CD4-positive, alpha-beta T cell treated with Interleukin-17A for 1 hour (primary cell): ENCODE data around the gene CWC27.

ENCODE experiments used
- DNase-seq: peaks from one replicate; pipeline ENCODE4 v3.0.0-alpha.2; 2020

Gene CWC27

GRCh38 chr5:65047225-65047624 is 278.5 kb downstream of the CWC27 start:
- no peak for DNase-seq

DNA sequence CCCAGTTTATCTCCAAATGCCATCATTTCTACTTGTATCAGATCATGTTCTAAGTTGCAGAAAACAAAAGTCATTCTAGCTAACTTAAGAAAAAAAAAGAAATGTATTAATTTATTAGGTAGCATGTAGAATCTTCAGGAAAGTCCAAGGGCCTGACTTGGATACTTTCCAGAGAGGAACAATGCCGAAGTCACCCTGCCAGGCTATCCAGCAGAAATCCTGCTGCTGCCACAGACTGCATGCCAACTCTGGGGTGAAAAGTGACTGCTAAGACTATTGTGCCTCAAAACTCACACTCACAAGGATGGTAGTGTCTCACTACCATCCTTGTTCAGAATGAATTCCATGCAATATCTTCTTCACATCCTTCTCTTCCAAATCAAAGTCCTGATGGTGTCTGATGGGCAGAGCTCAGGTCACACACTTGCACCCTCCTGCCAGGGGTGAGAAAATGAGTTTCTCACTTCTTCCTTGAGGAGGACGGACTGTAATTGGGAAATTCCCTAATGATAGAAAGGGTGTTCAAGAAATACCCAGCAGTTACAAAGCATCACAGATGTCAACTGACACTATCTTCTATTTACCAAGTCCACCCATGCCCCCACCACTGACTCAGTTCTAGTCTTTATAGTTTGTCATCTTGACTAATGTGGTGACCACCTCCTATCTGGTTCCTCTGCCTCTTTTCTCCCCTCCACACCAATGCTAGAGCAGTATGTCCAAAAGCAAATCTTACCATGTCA is 279.4 kb downstream of the CWC27 start:
- DNase-seq: no peak

DNA sequence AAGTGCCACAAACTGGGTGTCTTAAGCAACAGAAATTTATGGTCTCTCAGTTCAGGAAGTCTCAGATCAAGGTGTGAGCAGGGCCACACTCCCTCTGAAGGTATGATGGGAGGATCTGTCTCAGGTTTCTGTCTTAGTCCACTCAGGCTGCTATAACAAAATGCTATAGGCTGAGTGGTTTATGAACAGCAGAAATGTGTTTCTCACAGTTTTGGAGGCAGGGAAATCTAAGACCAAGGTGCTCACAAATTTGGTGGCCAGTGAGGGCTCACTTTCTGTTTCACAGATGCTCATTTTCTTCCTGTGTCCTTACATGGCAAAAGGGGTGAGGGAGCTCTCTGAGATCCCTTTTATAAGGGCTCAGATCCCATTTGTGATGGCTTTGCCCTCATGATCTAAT is 281.4 kb downstream of the CWC27 start:
- DNase-seq: no peak

DNA sequence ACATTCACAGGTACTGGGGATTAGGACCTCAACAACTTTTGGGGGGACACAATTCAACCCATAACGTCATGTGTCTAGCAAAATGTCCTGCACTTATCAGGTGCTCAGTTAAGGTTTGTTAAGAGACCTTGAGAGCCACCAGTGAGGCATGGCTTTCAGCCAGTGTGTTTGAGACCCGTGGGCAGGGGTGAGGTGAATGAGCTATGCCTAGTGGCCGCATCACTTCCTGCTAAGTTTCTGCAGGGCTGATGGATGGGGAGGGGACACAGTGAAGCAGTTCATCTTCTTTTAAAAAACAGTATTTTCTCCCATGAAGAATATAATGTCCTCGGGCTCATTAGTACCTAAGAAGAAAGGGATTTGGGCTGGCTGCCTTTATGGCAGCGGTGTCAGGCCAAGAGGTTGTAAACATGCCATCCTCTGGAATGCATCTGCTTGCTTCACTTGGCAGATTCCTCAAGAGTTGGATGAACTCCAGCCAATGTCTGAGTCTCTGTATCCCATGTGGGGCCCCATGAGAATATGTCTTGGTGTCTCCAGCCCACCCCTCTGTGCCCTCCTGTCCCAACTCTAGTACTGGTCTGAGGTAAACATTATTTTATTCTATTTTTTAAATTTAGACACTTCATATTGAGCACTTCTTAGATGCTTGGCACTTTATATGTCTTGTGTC is 282.2 kb downstream of the CWC27 start:
- no peak for DNase-seq

DNA sequence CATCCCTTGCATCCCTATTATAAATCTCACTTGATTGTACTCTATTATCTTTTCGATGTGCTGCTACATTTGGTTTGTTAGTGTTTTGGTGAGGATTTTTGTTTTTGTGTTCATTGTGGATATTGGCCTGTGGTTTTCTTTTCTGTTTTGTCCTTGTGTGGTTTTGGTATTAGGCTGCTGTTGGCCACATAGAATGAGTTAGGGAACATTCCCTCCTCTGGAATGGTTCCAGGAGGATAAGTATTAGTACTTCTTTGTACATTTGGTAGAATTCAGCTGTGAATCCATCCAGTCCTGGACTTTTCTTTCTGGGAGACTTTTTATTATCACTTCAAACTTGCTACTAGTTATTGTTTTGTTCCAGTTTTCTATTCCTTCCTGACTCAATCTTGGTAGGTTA is 287.2 kb downstream of the CWC27 start:
- no peak for DNase-seq

DNA sequence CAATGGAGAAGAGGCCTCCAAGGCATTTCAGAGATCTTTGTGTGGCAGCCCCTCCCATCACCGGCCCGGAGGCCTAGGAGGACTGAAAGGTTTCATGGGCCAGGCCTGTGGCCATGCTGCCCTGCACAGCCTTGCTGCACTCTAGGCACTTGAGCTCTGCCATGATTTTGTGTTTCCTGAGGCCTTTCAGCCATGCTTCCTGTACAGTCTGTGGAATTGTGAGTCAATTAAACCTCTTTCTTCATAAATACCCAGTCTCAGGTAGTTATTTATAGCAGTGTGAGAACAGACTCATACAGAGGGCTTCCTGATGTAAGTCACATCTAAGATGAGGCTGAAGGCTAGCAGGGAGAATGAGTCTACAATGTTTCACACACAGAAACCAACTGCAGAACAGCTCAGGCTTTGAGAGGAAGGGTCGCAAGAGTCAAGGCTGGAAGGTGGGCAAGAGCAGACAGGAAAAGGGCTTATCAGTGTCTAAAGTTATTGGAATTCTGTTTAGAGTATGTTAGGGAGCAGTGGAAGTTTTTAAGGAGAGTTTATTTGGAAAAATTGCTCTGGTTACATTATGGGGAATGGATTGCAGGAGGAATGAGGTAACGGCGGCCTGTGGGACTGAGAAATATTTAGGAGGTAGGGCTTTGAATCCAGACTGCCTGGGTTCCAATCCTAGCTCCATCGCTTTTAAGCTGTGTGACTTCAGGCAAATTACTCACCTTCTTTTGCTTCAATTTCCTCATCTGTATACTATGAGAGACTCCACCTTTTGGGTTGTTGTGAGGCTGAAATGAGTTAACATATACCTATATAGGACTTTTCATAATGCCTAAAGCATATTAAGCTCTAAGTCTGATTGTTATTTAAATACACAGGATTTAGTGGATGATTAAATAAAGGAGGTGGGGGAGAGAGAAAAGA is 291.2 kb downstream of the CWC27 start:
- DNase-seq: no peak

- no peak for DNase-seq
Measured at GRCh38 chr5:65061250-65061973, 292.7 kb downstream of the CWC27 start.

DNA sequence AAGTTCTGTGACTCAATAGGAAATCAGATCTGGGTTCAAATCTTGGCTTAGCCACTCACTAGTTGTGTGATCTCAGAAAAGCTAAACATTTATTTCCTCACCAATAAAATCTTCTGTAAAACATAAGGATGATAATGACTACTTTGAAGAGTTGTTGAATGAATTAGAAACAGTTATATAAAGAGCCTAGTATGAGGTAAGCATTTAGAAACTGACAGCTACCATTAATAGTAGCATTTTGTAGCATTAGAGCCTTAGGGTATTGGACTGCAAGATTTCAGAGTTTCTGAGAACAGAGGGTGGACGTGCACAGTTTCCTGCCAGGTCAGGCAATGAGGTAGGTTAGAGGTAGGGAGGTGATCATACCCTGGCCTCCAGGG is 293.2 kb downstream of the CWC27 start:
- DNase-seq: no peak

GRCh38 chr5:65062469-65063083 is 293.8 kb downstream of the CWC27 start:
- no peak for DNase-seq

DNA sequence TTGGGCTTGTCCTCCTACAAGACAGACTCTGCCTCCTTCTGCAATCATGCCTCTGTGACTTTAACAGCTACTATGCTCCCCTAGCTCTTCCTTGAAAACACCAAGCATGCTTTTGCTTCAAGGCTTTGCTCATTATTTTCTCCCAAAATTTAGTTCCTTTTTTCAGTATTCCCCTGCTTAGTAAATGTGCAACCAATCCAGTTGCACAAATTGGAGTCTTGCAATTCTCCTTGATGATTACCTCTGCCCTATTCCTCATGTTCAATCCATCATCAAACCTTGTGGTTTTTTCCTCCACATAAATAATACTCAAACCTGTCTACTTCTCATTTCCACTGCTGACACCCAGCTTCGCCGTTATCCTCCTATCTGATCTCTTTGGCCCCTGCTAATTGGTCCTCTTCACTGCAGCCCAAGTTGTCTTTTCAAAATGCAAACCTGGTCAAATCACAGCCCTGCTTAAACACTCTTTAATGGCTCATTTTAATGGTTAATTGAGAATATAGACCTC is 296.3 kb downstream of the CWC27 start:
- DNase-seq: no peak

GRCh38 chr5:65066387-65067146 is 297.8 kb downstream of the CWC27 start:
- no peak for DNase-seq

GRCh38 chr5:65067147-65067506 is 298.4 kb downstream of the CWC27 start:
- DNase-seq: no peak
